HUES64 (cell line): Measurements from ENCODE around the gene SPINT2.

Source experiments
- H3K27ac ChIP-seq: 2 replicates; pipeline ENCODE4 v1.7.0; 2013; ENCODE audit warnings: low read depth, low read length, inconsistent platforms
- H3K27me3 ChIP-seq: 2 replicates; pipeline ENCODE4 v1.6.1; 2013; ENCODE audit warnings: mild to moderate bottlenecking, low read length; ENCODE audit not compliant: insufficient read depth
- H3K36me3 ChIP-seq: 2 replicates; pipeline ENCODE4 v1.6.1; 2013; ENCODE audit warnings: mild to moderate bottlenecking, low read length; ENCODE audit not compliant: insufficient read depth
- H3K4me1 ChIP-seq: 2 replicates; pipeline ENCODE4 v1.6.1; 2013; ENCODE audit warnings: mild to moderate bottlenecking, low read length, moderate library complexity; ENCODE audit not compliant: insufficient read depth
- H3K4me3 ChIP-seq: 2 replicates; pipeline ENCODE4 v1.5.1; 2013; ENCODE audit warnings: mild to moderate bottlenecking, low read length, moderate library complexity
- H3K9ac ChIP-seq: 2 replicates; pipeline ENCODE4 v1.6.1; 2013; ENCODE audit warnings: mild to moderate bottlenecking, low read depth, low read length
- H3K9me3 ChIP-seq: 2 replicates; pipeline ENCODE4 v1.6.1; 2013; ENCODE audit warnings: low read depth, low read length; ENCODE audit not compliant: insufficient read depth
- WGBS: fragments of 150-250, 120-280 bp; methylation state at CpG from one replicate; pipeline ENCODE4 v1.1.7; 2013; ENCODE audit warnings: missing lambda C conversion rate; 5-methylcytosine and 5-hydroxymethylcytosine counted together

SPINT2 gene

GRCh38 chr19:38303517-38304351, 39.4 kb downstream of the SPINT2 start, which contains the start of gene C19orf33:
Gene C19orf33 (plus strand): TSS chr19:38304251. CDS start chr19:38304262, 11 bp downstream.
- no peaks in the 10 kb centered on the region for H3K9me3 ChIP-seq
- H3K4me3 ChIP-seq, result peak within 1 kb of the TSS; percentile 43
- peak within 1 kb of the TSS; percentile 55 for H3K9ac ChIP-seq
- peaks cover 14% of the 10 kb centered on the region for H3K36me3 ChIP-seq
- H3K27me3 ChIP-seq, result no peaks in the 10 kb centered on the region
- H3K27ac ChIP-seq, result peak within 1 kb of the TSS; percentile 63; the same call in 1 of the 2 replicates
- 77% methylated on average over 28 of the region's 28 CpGs for WGBS
- H3K4me1 ChIP-seq, result peaks cover 22% of the 10 kb centered on the region

DNA sequence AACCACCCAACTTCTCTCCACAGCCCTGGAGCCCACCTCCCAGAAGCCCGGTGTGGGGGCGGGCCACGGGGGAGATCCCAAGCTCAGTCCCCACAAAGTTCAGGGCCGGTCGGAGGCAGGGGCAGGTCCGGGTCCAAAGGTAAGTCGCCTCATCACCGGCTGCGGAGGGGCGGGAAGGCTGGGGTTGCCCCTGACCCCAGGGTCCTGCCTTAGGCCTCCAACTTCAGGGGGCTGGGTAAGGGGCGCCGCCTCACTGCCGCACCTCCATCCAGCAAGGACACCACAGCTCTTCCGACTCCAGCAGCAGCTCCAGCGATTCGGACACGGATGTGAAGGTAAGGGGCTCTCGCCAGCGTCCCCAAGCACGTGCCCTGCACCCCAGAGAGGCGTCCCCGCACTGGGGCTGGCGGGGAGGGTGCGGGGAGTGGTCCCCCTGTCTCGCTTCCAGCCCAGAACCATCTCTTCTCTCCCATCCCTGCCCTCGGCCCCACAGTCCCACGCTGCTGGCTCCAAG, 40.0 kb downstream of the SPINT2 start:
- no peaks in the 10 kb centered on the region for H3K27me3 ChIP-seq
- H3K36me3 ChIP-seq, result peaks cover 17% of the 10 kb centered on the region
- H3K4me1 ChIP-seq, result peaks cover 22% of the 10 kb centered on the region
- H3K4me3 ChIP-seq, result peak overlapping the region; percentile 43
- H3K9me3 ChIP-seq, result no peaks in the 10 kb centered on the region
- 73% methylated on average over 27 of the region's 27 CpGs for WGBS
- peak overlapping the region; percentile 55 for H3K9ac ChIP-seq
- H3K27ac ChIP-seq, result peak overlapping the region; percentile 63; the same call in 1 of the 2 replicates

DNA sequence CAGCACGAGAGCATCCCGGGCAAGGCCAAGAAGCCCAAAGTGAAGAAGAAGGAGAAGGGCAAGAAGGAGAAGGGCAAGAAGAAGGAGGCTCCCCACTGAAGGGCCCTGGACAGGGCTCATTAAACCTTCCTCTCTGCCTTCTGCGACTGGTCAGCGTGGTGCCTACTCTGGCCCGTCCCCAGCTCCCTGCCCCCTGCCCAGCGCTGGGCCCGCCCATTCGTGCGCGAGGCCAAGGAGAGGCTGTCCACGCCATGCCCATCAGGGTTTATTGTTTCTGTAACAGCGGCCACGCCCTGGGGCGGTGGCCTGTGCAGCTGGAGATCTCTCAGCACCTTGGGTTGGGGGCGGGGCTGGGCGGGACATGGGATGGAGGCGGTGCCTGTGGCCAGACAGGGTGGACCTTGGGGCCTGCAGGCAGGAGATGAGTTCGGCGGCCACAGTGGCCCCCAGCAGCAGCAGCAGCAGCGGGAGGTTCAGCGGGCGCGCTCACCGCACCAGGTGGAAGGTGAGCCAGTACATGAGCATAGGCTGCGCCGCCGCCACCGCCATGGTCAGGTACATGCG, 40.6 kb downstream of the SPINT2 start:
- Histone ChIP-seq H3K27ac (peak overlapping the region; percentile 63; the same call in 1 of the 2 replicates), H3K4me3 (peak overlapping the region; percentile 43), H3K36me3 (peaks cover 18% of the 10 kb centered on the region), H3K9ac (peak overlapping the region; percentile 55), H3K9me3 (no peaks in the 10 kb centered on the region), H3K4me1 (peaks cover 22% of the 10 kb centered on the region), H3K27me3 (no peaks in the 10 kb centered on the region)
- 20% methylated on average over 29 of the region's 29 CpGs for WGBS

DNA sequence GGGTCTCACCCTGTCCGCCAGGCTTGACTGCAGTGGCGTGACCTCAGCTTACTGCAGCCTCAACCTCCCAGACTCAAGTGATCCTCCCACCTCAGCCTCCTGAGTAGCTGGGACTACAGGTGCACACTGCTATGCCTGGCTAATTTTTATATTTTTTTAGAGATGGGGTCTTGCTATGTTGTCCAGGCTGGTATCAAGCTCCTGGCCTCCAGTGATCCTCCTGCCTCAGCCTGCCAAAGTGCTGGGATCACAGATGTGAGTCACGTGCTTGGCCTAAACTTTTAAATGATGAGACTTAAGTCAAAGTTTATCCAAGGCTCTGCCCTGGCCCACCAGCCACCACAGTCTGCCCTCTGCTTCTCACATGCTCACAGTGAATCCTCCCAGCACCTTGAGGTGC, 41.9 kb downstream of the SPINT2 start:
- WGBS, result 97% methylated on average over 3 of the region's 3 CpGs
- H3K27ac ChIP-seq, result no peak overlapping the region
- H3K9ac ChIP-seq, result no peak overlapping the region
- H3K9me3 ChIP-seq, result no peaks in the 10 kb centered on the region
- peaks cover 17% of the 10 kb centered on the region for H3K4me1 ChIP-seq
- no peaks in the 10 kb centered on the region for H3K27me3 ChIP-seq
- no peak overlapping the region for H3K4me3 ChIP-seq
- peaks cover 18% of the 10 kb centered on the region for H3K36me3 ChIP-seq

DNA sequence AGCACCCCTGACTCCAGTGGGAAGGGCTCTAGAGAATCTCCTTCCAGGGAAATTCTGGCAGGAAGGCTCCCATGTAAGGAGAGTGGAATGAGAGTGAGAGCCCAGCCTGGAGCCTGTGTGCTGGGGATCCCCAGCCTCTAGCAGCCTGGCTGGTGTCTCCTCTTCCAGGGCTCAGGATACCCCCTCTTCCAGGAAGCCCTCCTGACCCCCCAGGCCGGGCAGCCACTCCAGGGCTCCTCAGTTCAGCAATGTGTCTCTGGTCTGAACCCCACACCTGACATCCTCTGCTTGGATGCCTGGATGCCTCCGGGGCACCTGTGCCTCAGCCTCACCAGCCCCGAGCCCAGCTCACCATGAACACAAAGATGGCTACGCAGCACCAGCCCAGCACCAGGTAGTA, 42.7 kb downstream of the SPINT2 start:
- Histone ChIP-seq H3K27me3 (no peaks in the 10 kb centered on the region), H3K4me1 (peaks cover 17% of the 10 kb centered on the region), H3K36me3 (peaks cover 18% of the 10 kb centered on the region), H3K27ac (no peak overlapping the region), H3K4me3 (no peak overlapping the region), H3K9me3 (no peaks in the 10 kb centered on the region), H3K9ac (no peak overlapping the region)
- 96% methylated on average over 4 of the region's 4 CpGs for WGBS

GRCh38 chr19:38307597-38307996, 43.2 kb downstream of the SPINT2 start:
- H3K9me3 ChIP-seq, result no peaks in the 10 kb centered on the region
- H3K4me3 ChIP-seq, result no peak overlapping the region
- H3K27ac ChIP-seq, result no peak overlapping the region
- H3K27me3 ChIP-seq, result no peaks in the 10 kb centered on the region
- peaks cover 18% of the 10 kb centered on the region for H3K36me3 ChIP-seq
- 93% methylated on average over 8 of the region's 8 CpGs for WGBS
- H3K9ac ChIP-seq, result no peak overlapping the region
- H3K4me1 ChIP-seq, result peaks cover 17% of the 10 kb centered on the region

DNA sequence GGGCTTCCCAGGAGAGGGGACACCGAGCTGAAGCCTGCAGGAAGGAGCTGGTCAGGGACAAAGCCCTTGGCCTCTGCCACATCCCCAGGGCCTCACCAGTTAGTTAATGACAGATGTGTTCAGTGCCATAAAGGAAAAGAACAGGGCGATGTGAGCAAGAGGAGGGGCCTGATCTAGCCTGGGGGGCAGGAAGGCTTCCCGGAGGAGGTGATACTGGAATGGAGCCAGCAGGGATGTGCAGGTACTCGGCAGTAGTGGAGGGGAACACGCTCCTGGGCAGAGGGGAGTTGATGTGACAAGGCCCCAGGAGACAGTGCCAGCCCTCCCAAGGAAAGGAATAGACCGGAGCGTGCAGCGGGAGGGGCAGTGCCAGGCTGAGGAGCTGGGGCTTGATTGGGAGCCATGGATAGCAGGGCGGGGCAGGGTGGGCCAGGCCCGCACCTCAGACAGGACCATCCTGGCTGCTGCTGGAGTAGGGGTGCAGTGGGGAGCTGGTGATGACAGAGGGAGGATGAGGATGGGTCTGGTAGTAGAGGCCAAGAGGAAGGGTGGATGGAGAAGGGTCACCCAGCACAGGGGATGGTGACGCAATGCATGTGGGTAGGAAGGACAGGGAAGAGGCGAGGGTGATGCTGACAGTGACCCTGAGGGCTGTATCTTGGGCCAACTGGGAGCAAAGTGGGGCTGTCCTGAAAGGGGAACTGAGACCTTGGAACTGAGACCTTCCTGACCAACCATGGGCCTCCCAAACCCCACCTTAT, 43.8 kb downstream of the SPINT2 start:
- 93% methylated on average over 12 of the region's 12 CpGs for WGBS
- H3K27ac ChIP-seq, result no peak overlapping the region
- H3K9me3 ChIP-seq, result no peaks in the 10 kb centered on the region
- H3K4me1 ChIP-seq, result peaks cover 17% of the 10 kb centered on the region
- H3K27me3 ChIP-seq, result no peaks in the 10 kb centered on the region
- no peak overlapping the region for H3K4me3 ChIP-seq
- no peak overlapping the region for H3K9ac ChIP-seq
- peaks cover 18% of the 10 kb centered on the region for H3K36me3 ChIP-seq

DNA sequence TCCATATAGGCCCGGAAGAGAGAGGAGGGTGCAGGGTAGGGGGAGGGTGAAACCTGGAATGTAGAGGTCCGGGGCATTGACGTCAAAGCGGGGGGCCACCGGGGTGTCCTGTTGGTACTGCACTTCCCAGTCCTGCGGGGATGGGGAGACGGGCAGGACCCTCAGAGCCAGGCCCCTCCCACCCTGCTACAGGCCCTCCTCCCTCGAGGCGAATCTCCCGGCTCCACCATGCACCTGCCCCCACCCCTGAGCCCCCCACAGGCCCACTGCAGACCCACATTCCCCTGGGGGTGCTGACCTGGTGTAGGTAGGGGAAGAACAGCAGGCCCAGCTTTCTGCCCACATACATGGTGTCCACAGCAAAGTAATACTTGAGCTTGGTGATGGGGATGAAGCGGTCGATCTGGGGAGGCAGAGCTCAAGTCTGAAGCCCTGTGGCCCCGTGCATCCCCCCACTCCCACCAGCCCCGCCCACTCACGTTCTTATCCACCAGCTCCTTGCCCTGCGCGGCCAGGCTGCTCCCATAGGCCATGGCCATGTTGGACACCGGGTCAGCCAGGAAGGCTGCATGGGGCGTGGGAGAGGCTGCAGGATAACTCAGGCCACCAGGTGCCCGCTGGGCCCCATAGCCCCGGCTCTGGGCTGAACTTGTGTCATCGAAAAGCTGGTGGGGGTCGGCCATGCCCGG, 44.7 kb downstream of the SPINT2 start:
- WGBS, result 95% methylated on average over 24 of the region's 24 CpGs
- no peaks in the 10 kb centered on the region for H3K9me3 ChIP-seq
- H3K4me3 ChIP-seq, result no peak overlapping the region
- H3K4me1 ChIP-seq, result peaks cover 13% of the 10 kb centered on the region
- no peak overlapping the region for H3K9ac ChIP-seq
- peaks cover 18% of the 10 kb centered on the region for H3K36me3 ChIP-seq
- no peak overlapping the region for H3K27ac ChIP-seq
- no peaks in the 10 kb centered on the region for H3K27me3 ChIP-seq

DNA sequence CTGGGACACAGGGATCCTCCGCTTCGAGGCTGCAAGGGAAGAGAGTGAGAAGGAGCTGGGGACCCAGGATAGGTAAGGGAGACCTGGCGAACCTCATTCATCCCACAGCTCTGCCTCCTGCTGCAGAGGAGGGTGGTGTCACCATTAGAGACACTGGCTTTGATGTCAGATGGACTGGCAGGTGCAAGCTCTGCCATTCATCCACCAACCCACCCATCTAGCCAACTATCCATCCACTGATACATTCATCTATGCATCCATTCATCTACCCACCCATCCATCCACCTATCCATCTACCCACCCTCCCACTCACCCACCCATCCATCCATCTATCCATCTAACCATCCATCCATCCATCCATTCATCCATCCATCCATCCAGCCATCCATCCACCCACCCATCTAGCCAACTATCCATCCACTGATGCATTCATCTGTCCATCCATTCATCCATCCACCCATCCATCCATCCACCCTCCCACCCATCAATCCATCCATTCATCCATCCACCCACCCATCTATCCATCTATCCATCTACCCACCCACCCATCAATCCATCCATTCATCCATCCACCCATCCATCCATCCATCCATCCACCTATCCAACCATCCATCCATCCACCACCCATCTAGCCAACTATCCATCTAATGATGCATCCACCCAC, 45.4 kb downstream of the SPINT2 start:
- Histone ChIP-seq H3K4me3 (no peak overlapping the region), H3K27me3 (no peaks in the 10 kb centered on the region), H3K27ac (no peak overlapping the region), H3K9ac (no peak overlapping the region), H3K9me3 (no peaks in the 10 kb centered on the region), H3K36me3 (peaks cover 18% of the 10 kb centered on the region), H3K4me1 (peaks cover 7% of the 10 kb centered on the region)
- WGBS, result 97% methylated on average over 3 of the region's 3 CpGs

DNA sequence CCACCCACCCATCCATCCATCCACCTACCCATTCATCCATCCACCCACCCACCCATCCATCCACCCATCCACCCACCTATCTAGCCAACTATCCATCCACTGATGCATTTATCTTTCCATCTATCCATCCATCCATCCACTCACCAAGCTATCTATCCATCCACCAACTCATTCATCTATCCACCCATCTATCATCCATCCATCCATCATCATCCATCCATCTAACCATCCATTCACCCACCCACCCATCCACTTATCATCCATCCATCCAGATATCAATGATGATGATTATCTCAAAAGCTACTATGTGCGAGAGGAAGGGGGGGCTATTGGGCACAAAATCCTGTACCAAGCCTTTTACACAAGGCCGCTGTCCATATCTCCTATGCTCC, 45.9 kb downstream of the SPINT2 start:
- peaks cover 18% of the 10 kb centered on the region for H3K36me3 ChIP-seq
- H3K27me3 ChIP-seq, result no peaks in the 10 kb centered on the region
- no peak overlapping the region for H3K27ac ChIP-seq
- H3K9me3 ChIP-seq, result no peaks in the 10 kb centered on the region
- no peak overlapping the region for H3K4me3 ChIP-seq
- WGBS, result 98% methylated on average over 2 of the region's 2 CpGs
- no peak overlapping the region for H3K9ac ChIP-seq
- peaks cover 3% of the 10 kb centered on the region; the same call in 1 of the 2 replicates for H3K4me1 ChIP-seq
